Panc1 (cell line): ENCODE data around the gene RFTN1. TPM values are rescaled to one million over a fixed set of nuclear protein-coding genes. Genes with fewer than 3 reads are reported as not detected.
"Not testable (repeated sequence)": the region's sequence is repeated elsewhere in the genome, so short reads cannot be mapped to it uniquely, and the experiment has no call there.

Source experiments
- ATAC-seq: fragments of 200-7000 bp; cut with Tn5 transposase; 2 replicates; pipeline ENCODE4 v1.9.1; 2020; ENCODE audit warnings: mild to moderate bottlenecking, moderate library complexity
- BruUV-seq: library from RNA; stranded (reverse); fragments of 400-500 nt; replicated peaks from 2 replicates; lab custom pipeline; 2021; lab: Mats Ljungman, UMichigan
- CTCF ChIA-PET: fragments of 300-600 bp; sonication (Branson Sonifier 250); formaldehyde crosslinking; loops from one replicate; lab custom pipeline; 2022; ENCODE audit warnings: antibody characterized with exemption; lab: Charles Lee
- POLR2A ChIA-PET: fragments of 300-600 bp; sonication (Branson Sonifier 250); formaldehyde crosslinking; loops from one replicate; lab custom pipeline; 2022; ENCODE audit warnings: antibody characterized with exemption; lab: Charles Lee
- DNase-seq: peaks from one replicate; pipeline ENCODE4 v3.0.0-alpha.2; 2010; ENCODE audit warnings: low read depth, low spot score
- H3K27ac ChIP-seq: 2 replicates; pipeline ENCODE4 v1.5.1; 2011; ENCODE audit warnings: mild to moderate bottlenecking, low read length, inconsistent platforms
- H3K27me3 ChIP-seq: fragments of 200-500 bp; sonication (Bioruptor generic); 2 replicates; pipeline ENCODE4 v1.6.0; 2014; ENCODE audit warnings: low read length, inconsistent platforms; ENCODE audit not compliant: control insufficient read depth, insufficient read depth
- H3K36me3 ChIP-seq: fragments of 200-500 bp; sonication (Bioruptor generic); 2 replicates; pipeline ENCODE4 v1.5.1; 2014; ENCODE audit warnings: inconsistent platforms, mild to moderate bottlenecking, low read length, moderate library complexity; ENCODE audit not compliant: control insufficient read depth, insufficient read depth
- H3K4me1 ChIP-seq: 2 replicates; pipeline ENCODE4 v1.5.1; 2011; ENCODE audit warnings: inconsistent platforms, mild to moderate bottlenecking, low read length, moderate library complexity; ENCODE audit not compliant: control insufficient read depth, insufficient read depth
- H3K4me3 ChIP-seq, 2 experiments: 2 replicates each; pipeline ENCODE4 v1.5.1; 2011 to 2012; ENCODE audit warnings: low read depth in 2 of 2, low read length in 2 of 2, mild to moderate bottlenecking in 2 of 2, inconsistent platforms in 1 of 2, moderate library complexity in 1 of 2
- H3K9me3 ChIP-seq: fragments of 200-500 bp; sonication (Bioruptor generic); 2 replicates; pipeline ENCODE4 v1.5.1; 2014; ENCODE audit warnings: low read depth, mild to moderate bottlenecking, inconsistent platforms, low read length, moderate library complexity; ENCODE audit not compliant: control insufficient read depth, insufficient read depth
- POLR2AphosphoS5 ChIP-seq: IDR thresholded peaks from 2 replicates; pipeline ENCODE4 v1.6.1; 2012; ENCODE audit warnings: mild to moderate bottlenecking, low read depth, low read length, moderate library complexity
- SIN3A ChIP-seq: IDR thresholded peaks from 2 replicates; pipeline ENCODE4 v1.6.1; 2012; ENCODE audit warnings: low read depth, mild to moderate bottlenecking, low read length, moderate library complexity, borderline replicate concordance; ENCODE audit not compliant: insufficient read depth
- TCF7L2 ChIP-seq: IDR thresholded peaks from 2 replicates; pipeline ENCODE4 v1.6.1; 2011; ENCODE audit warnings: mild to moderate bottlenecking, low read depth, low read length, inconsistent platforms
- in situ Hi-C: cut with HindIII; loops from 2 replicates; pipeline ENCODE4 v1.10.0; 2016; ENCODE audit warnings: low sequenced_read_pairs, low pct_unique_long_range_greater_than_20kb
- intact Hi-C: fragments of 100-400 bp; cut with micrococcal nuclease; formaldehyde crosslinking; loops from one replicate; pipeline ENCODE4 v1.10.0; 2022; ENCODE audit not compliant: unreplicated experiment
- total RNA-seq: library from RNA; stranded (reverse); gene quantifications from one replicate; pipeline ENCODE4 v1.2.1, GENCODE V29; 2021; ENCODE audit not compliant: unreplicated experiment
- TF ChIP-seq, protein P1 (sequence below), 2 experiments: IDR thresholded peaks; 2 replicates each; pipeline ENCODE4 v1.6.1; 2011 to 2012; ENCODE audit warnings: low read depth in 2 of 2, control low read depth in 1 of 2, low read length in 1 of 2, mild to moderate bottlenecking in 1 of 2, moderate library complexity in 1 of 2; ENCODE audit not compliant: insufficient read depth in 1 of 2
- TF ChIP-seq, protein P2 (sequence below): fragments of 450-650 bp; IDR thresholded peaks from 2 replicates; pipeline ENCODE4 v1.5.1; 2017; ENCODE audit warnings: mild to moderate bottlenecking

Gene RFTN1
- total RNA-seq, 1 experiment from 2014 or later, result 0.90 TPM

DNA sequence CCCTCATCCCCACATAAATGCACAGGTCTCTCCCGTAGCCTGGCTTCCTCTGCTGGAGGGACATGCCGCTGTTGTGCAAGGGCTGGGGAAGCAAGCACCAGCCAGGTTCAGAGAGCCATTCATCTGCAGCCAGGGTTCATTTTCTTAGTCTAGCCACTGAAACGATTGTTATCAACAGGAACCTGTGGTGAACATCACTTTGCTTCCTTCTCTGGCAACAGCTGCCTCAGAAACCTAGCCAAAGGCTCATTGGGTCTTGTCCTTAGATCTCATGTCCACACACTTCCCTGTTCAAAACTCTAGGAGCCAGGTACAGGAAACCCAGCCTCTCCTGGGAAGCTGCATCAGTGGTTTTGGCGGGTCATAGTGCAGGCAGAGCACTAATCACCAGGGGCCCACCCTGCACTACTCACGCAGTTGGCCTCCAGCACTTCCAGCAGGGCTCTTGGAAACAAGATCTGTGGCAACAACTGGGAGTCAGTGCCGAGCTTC lies 201.5 kb downstream of the RFTN1 start:
- H3K27me3 ChIP-seq, result no peaks in the 10 kb centered on the region
- no peak overlapping the region for H3K4me3 ChIP-seq
- H3K36me3 ChIP-seq, result no peaks in the 10 kb centered on the region
- in situ Hi-C loops, result no loop called here
- ChIA-PET CTCF (interaction anchor here (0.5 kb wide), 1 partner anchor 44 kb away, joined by 14 read pairs; no protein-coding TSS in a partner anchor), POLR2A (no interaction called here)
- TF ChIP-seq SIN3A (no peak), TCF7L2 (no peak), POLR2AphosphoS5 (no peak)
- TF ChIP-seq, protein P1, sequence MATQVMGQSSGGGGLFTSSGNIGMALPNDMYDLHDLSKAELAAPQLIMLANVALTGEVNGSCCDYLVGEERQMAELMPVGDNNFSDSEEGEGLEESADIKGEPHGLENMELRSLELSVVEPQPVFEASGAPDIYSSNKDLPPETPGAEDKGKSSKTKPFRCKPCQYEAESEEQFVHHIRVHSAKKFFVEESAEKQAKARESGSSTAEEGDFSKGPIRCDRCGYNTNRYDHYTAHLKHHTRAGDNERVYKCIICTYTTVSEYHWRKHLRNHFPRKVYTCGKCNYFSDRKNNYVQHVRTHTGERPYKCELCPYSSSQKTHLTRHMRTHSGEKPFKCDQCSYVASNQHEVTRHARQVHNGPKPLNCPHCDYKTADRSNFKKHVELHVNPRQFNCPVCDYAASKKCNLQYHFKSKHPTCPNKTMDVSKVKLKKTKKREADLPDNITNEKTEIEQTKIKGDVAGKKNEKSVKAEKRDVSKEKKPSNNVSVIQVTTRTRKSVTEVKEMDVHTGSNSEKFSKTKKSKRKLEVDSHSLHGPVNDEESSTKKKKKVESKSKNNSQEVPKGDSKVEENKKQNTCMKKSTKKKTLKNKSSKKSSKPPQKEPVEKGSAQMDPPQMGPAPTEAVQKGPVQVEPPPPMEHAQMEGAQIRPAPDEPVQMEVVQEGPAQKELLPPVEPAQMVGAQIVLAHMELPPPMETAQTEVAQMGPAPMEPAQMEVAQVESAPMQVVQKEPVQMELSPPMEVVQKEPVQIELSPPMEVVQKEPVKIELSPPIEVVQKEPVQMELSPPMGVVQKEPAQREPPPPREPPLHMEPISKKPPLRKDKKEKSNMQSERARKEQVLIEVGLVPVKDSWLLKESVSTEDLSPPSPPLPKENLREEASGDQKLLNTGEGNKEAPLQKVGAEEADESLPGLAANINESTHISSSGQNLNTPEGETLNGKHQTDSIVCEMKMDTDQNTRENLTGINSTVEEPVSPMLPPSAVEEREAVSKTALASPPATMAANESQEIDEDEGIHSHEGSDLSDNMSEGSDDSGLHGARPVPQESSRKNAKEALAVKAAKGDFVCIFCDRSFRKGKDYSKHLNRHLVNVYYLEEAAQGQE (IDR thresholded peaks at IDR 0.05; ENCODE audit: insufficient read depth in 1 of 2, low read depth in 2 of 2, low read length in 1 of 2), result no peak
- TF ChIP-seq, protein P2, sequence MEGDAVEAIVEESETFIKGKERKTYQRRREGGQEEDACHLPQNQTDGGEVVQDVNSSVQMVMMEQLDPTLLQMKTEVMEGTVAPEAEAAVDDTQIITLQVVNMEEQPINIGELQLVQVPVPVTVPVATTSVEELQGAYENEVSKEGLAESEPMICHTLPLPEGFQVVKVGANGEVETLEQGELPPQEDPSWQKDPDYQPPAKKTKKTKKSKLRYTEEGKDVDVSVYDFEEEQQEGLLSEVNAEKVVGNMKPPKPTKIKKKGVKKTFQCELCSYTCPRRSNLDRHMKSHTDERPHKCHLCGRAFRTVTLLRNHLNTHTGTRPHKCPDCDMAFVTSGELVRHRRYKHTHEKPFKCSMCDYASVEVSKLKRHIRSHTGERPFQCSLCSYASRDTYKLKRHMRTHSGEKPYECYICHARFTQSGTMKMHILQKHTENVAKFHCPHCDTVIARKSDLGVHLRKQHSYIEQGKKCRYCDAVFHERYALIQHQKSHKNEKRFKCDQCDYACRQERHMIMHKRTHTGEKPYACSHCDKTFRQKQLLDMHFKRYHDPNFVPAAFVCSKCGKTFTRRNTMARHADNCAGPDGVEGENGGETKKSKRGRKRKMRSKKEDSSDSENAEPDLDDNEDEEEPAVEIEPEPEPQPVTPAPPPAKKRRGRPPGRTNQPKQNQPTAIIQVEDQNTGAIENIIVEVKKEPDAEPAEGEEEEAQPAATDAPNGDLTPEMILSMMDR, result no peak
- DNase-seq (no peak), ATAC-seq (no peak)
- H3K27ac ChIP-seq, result no peak overlapping the region
- BruUV-seq, result no TSS peak
- H3K9me3 ChIP-seq, result no peaks in the 10 kb centered on the region
- H3K4me1 ChIP-seq, result no peaks in the 10 kb centered on the region
- intact Hi-C loops, result no loop called here

DNA sequence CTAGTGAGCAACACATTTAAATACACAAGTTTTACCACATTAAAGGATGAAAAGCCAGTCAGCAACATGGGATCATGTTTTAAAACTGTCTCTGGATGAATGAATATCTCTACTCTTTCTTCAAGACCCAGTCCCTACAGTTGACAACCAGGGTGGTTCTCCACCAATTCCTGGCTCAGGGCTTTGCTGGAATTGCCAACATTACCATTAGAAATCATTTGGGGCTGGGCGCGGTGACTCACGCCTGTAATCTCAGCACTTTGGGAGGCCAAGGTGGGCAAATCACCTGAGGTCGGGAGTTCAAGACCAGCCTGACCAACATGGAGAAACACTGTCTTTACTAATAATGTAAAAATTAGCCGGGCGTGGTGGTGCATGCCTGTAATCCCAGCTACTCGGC lies 203.0 kb downstream of the RFTN1 start:
- H3K4me1 ChIP-seq, POLR2A ChIA-PET, H3K27me3 ChIP-seq, H3K27ac ChIP-seq, H3K9me3 ChIP-seq, H3K4me3 ChIP-seq, in situ Hi-C loops, CTCF ChIA-PET, DNase-seq, ATAC-seq, H3K36me3 ChIP-seq, intact Hi-C loops, BruUV-seq: not testable (repeated sequence)

GRCh38 chr3:16309558-16309957 lies 203.9 kb downstream of the RFTN1 start:
- Histone ChIP-seq H3K9me3 (no peaks in the 10 kb centered on the region), H3K4me1 (no peaks in the 10 kb centered on the region), H3K27me3 (no peaks in the 10 kb centered on the region), H3K4me3 (no peak overlapping the region), H3K36me3 (no peaks in the 10 kb centered on the region), H3K27ac (no peak overlapping the region)
- ATAC-seq, result no peak
- CTCF ChIA-PET, result no interaction called here
- in situ Hi-C loops (no loop called here), intact Hi-C loops (no loop called here)
- POLR2A ChIA-PET, result no interaction called here
- DNase-seq, result no peak
- BruUV-seq, result no TSS peak
- TF ChIP-seq, protein P2, result no peak
- TF ChIP-seq TCF7L2, result no peak
- TF ChIP-seq, protein P1 (IDR thresholded peaks at IDR 0.05; ENCODE audit: insufficient read depth in 1 of 2, low read depth in 2 of 2, low read length in 1 of 2), result no peak
- no peak for TF ChIP-seq SIN3A
- TF ChIP-seq POLR2AphosphoS5, result no peak
